ENCODE measurements around the gene MAP2K2. TPM values are rescaled to one million over a fixed set of nuclear protein-coding genes. Genes with fewer than 3 reads are reported as not detected.
"Not testable (repeated sequence)": the region's sequence is repeated elsewhere in the genome, so short reads cannot be mapped to it uniquely, and the experiment has no call there.

MAP2K2 gene
- total and polyA plus RNA-seq, 5 experiments from 2014 or later: 48.0 to 134 (median 101) TPM

GRCh38 chr19:4144666-4145249, 20.8 kb upstream of the MAP2K2 start:
- no peaks in the 10 kb centered on the region for H3K9me3 Mint-ChIP-seq
- peaks cover 1 to 9% (median 8%) of the 10 kb centered on the region in 4 donors for H3K4me1 Mint-ChIP-seq
- peak overlapping the region in 1 of 10 donors; percentile 44 for H3K27ac Mint-ChIP-seq
- no peaks in the 10 kb centered on the region for H3K36me3 Mint-ChIP-seq
- H3K27me3 Mint-ChIP-seq: peaks cover 0 to 21% (median 11%) of the 10 kb centered on the region in 5 donors
- DNase-seq (no peak), ATAC-seq (no peak)
- H3K4me3 Mint-ChIP-seq: no peak overlapping the region
- POLR2A ChIA-PET: no interaction called here

GRCh38 chr19:4142916-4143315, 19.0 kb upstream of the MAP2K2 start:
- H3K36me3 Mint-ChIP-seq, POLR2A ChIA-PET, H3K27ac Mint-ChIP-seq, DNase-seq, H3K9me3 Mint-ChIP-seq, ATAC-seq, H3K4me3 Mint-ChIP-seq: not testable (repeated sequence)
- Mint-ChIP-seq H3K27me3 (peaks cover 0 to 18% (median 7%) of the 10 kb centered on the region in 5 donors), H3K4me1 (peaks cover 6 to 15% (median 13%) of the 10 kb centered on the region in 4 donors)

GRCh38 chr19:4140237-4140711, 16.4 kb upstream of the MAP2K2 start:
- Mint-ChIP-seq H3K9me3 (no peaks in the 10 kb centered on the region), H3K27ac (peak overlapping the region in 1 of 10 donors; percentile 72), H3K4me1 (peaks cover 6 to 15% (median 12%) of the 10 kb centered on the region in 4 donors), H3K27me3 (peaks cover 0 to 6% (median 3%) of the 10 kb centered on the region in 5 donors), H3K4me3 (peak overlapping the region in 2 of 10 donors; percentile 32 to 36), H3K36me3 (no peaks in the 10 kb centered on the region)
- DNase-seq: peak in 3 of 10 donors; percentile 21 to 29 (median 27)
- POLR2A ChIA-PET: interaction anchor here (0.6 to 2.1 kb wide), 12 partner anchors 31 to 344 kb away, joined by 3 to 18 read pairs (median 5); partner anchors contain the start of genes EEF2, PIAS4 and ZBTB7A
- peak; percentile 80 to 83 for ATAC-seq

- ATAC-seq (peak; percentile 91 to 95), DNase-seq (peak; percentile 69 to 91 (median 83))
- peaks cover 6 to 15% (median 12%) of the 10 kb centered on the region in 4 donors for H3K4me1 Mint-ChIP-seq
- peaks cover 0 to 6% (median 3%) of the 10 kb centered on the region in 5 donors for H3K27me3 Mint-ChIP-seq
- peak overlapping the region in 6 of 10 donors; percentile 6 to 71 (median 32) for H3K27ac Mint-ChIP-seq
- POLR2A ChIA-PET: interaction anchor here (0.6 to 2.1 kb wide), 13 partner anchors 30 to 189 kb away, joined by 3 to 18 read pairs (median 5); partner anchors contain the start of genes EEF2, PIAS4 and ZBTB7A
- no peaks in the 10 kb centered on the region for H3K9me3 Mint-ChIP-seq
- peak overlapping the region in 7 of 10 donors; percentile 4 to 43 (median 20) for H3K4me3 Mint-ChIP-seq
- H3K36me3 Mint-ChIP-seq: no peaks in the 10 kb centered on the region
Observed at GRCh38 chr19:4139614-4140236, 15.8 kb upstream of the MAP2K2 start.

- no peaks in the 10 kb centered on the region for H3K9me3 Mint-ChIP-seq
- ATAC-seq: no peak
- H3K36me3 Mint-ChIP-seq: no peaks in the 10 kb centered on the region
- peaks cover 0 to under 1% (median 0%) of the 10 kb centered on the region in 5 donors for H3K27me3 Mint-ChIP-seq
- DNase-seq: no peak
- no peak overlapping the region for H3K27ac Mint-ChIP-seq
- POLR2A ChIA-PET: interaction anchor here (0.6 to 0.7 kb wide), 2 partner anchors 71 to 97 kb away, joined by 3 to 5 read pairs; partner anchors contain the start of gene ZBTB7A
- peaks cover 6 to 15% (median 12%) of the 10 kb centered on the region in 4 donors for H3K4me1 Mint-ChIP-seq
- H3K4me3 Mint-ChIP-seq: no peak overlapping the region
Observed at GRCh38 chr19:4138445-4138844, 14.5 kb upstream of the MAP2K2 start.

- POLR2A ChIA-PET: interaction anchor here (1.4 kb wide), 1 partner anchor 151 kb away, joined by 3 read pairs; the partner anchor contains the start of gene EEF2
- no peaks in the 10 kb centered on the region for H3K27me3 Mint-ChIP-seq
- DNase-seq: no peak
- H3K36me3 Mint-ChIP-seq: no peaks in the 10 kb centered on the region
- ATAC-seq: no peak
- H3K9me3 Mint-ChIP-seq: no peaks in the 10 kb centered on the region
- no peak overlapping the region for H3K27ac Mint-ChIP-seq
- peaks cover 6 to 15% (median 12%) of the 10 kb centered on the region in 4 donors for H3K4me1 Mint-ChIP-seq
- no peak overlapping the region for H3K4me3 Mint-ChIP-seq
Observed at GRCh38 chr19:4136680-4137088, 12.8 kb upstream of the MAP2K2 start.

GRCh38 chr19:4135386-4135785, 11.5 kb upstream of the MAP2K2 start:
- H3K9me3 Mint-ChIP-seq, H3K27ac Mint-ChIP-seq, H3K4me3 Mint-ChIP-seq, ATAC-seq, H3K36me3 Mint-ChIP-seq, DNase-seq, H3K27me3 Mint-ChIP-seq: not testable (repeated sequence)
- POLR2A ChIA-PET: interaction anchor here (0.6 to 0.7 kb wide), 3 partner anchors 247 to 1003 kb away, joined by 4 to 5 read pairs (median 4); no protein-coding TSS in a partner anchor
- peaks cover 6 to 12% (median 10%) of the 10 kb centered on the region in 4 donors for H3K4me1 Mint-ChIP-seq

GRCh38 chr19:4134351-4134750, 10.4 kb upstream of the MAP2K2 start:
- H3K9me3 Mint-ChIP-seq: no peaks in the 10 kb centered on the region
- H3K27ac Mint-ChIP-seq: no peak overlapping the region
- H3K4me3 Mint-ChIP-seq: no peak overlapping the region
- ATAC-seq (no peak), DNase-seq (no peak)
- POLR2A ChIA-PET: interaction anchor here (1.2 kb wide), 1 partner anchor 71 kb away, joined by 3 read pairs; no protein-coding TSS in a partner anchor
- H3K4me1 Mint-ChIP-seq: peaks cover under 1 to 2% (median under 1%) of the 10 kb centered on the region in 4 donors
- H3K27me3 Mint-ChIP-seq: peaks cover 0 to 4% (median 0%) of the 10 kb centered on the region in 5 donors
- H3K36me3 Mint-ChIP-seq: no peaks in the 10 kb centered on the region

- Mint-ChIP-seq H3K4me3 (no peak overlapping the region), H3K27ac (no peak overlapping the region), H3K36me3 (no peaks in the 10 kb centered on the region), H3K4me1 (no peaks in the 10 kb centered on the region), H3K27me3 (peaks cover 0 to 4% (median 0%) of the 10 kb centered on the region in 5 donors), H3K9me3 (no peaks in the 10 kb centered on the region)
- POLR2A ChIA-PET: no interaction called here
- ATAC-seq (no peak), DNase-seq (no peak)
Observed at GRCh38 chr19:4130744-4131438, 7.0 kb upstream of the MAP2K2 start.

- not testable (repeated sequence) for H3K27me3 Mint-ChIP-seq, H3K36me3 Mint-ChIP-seq, H3K27ac Mint-ChIP-seq, ATAC-seq, DNase-seq, H3K4me3 Mint-ChIP-seq, H3K9me3 Mint-ChIP-seq, H3K4me1 Mint-ChIP-seq
- POLR2A ChIA-PET: interaction anchor here (0.7 to 1.5 kb wide), 2 partner anchors 24 to 144 kb away, joined by 3 read pairs; partner anchors contain the start of gene EEF2
Observed at GRCh38 chr19:4129050-4129449, 5.1 kb upstream of the MAP2K2 start.

- POLR2A ChIA-PET, H3K9me3 Mint-ChIP-seq, H3K27ac Mint-ChIP-seq, DNase-seq, H3K36me3 Mint-ChIP-seq, ATAC-seq, H3K27me3 Mint-ChIP-seq: not testable (repeated sequence)
- H3K4me1 Mint-ChIP-seq: peaks cover 12 to 17% (median 13%) of the 10 kb centered on the region in 4 donors
- peak overlapping the region in 1 of 10 donors; percentile 26 for H3K4me3 Mint-ChIP-seq
Observed at GRCh38 chr19:4127322-4127721, 3.4 kb upstream of the MAP2K2 start.

- Mint-ChIP-seq H3K9me3 (no peaks in the 10 kb centered on the region), H3K4me1 (peaks cover 13 to 29% (median 23%) of the 10 kb centered on the region in 4 donors), H3K27me3 (no peaks in the 10 kb centered on the region), H3K4me3 (peak overlapping the region; percentile 33 to 95 (median 72)), H3K36me3 (peaks cover 0 to 3% (median 0%) of the 10 kb centered on the region in 3 donors), H3K27ac (peak overlapping the region in 8 of 10 donors; percentile 70 to 87 (median 80))
- POLR2A ChIA-PET: interaction anchor here (0.6 to 1.6 kb wide), 10 partner anchors 9 to 1956 kb away, joined by 3 to 7 read pairs (median 4); no protein-coding TSS in a partner anchor
- no peak for ATAC-seq
- DNase-seq: no peak
Observed at GRCh38 chr19:4124638-4125037, 716 bp upstream of the MAP2K2 start.

All from naive thymus-derived CD8-positive, alpha-beta T cell (primary cell).